Fibroblast of lung (primary cell): ENCODE results near the gene ZDHHC1. TPM values are rescaled to one million over a fixed set of nuclear protein-coding genes. Genes with fewer than 3 reads are reported as not detected.

Experiments used
- DNase-seq, 2 donors: peaks; one replicate each; pipeline versions ENCODE4 v3.0.0 to v3.0.0-alpha.2; 2010; ENCODE audit warnings: low read depth in 2 of 2
- H2AFZ ChIP-seq: 2 replicates; pipeline ENCODE4 v1.5.1; 2012; ENCODE audit warnings: low read length, control low read depth, inconsistent platforms
- H3K27ac ChIP-seq: 2 replicates; pipeline ENCODE4 v1.5.1; 2011; ENCODE audit warnings: low read length, control low read depth; ENCODE audit not compliant: insufficient read depth
- H3K27me3 ChIP-seq: 2 replicates; pipeline ENCODE4 v1.5.1; 2011; ENCODE audit warnings: mild to moderate bottlenecking, low read length; ENCODE audit not compliant: control insufficient read depth, insufficient read depth
- H3K36me3 ChIP-seq: 2 replicates; pipeline ENCODE4 v1.5.1; 2011; ENCODE audit warnings: low read length; ENCODE audit not compliant: control insufficient read depth, insufficient read depth
- H3K4me1 ChIP-seq: 2 replicates; pipeline ENCODE4 v1.5.1; 2011; ENCODE audit warnings: low read length; ENCODE audit not compliant: control insufficient read depth, insufficient read depth; ENCODE audit errors: extremely low read depth
- H3K4me2 ChIP-seq: 2 replicates; pipeline ENCODE4 v1.5.1; 2011; ENCODE audit warnings: low read length, control low read depth; ENCODE audit not compliant: insufficient read depth; ENCODE audit errors: extremely low read depth
- H3K4me3 ChIP-seq, 4 experiments: fragments of 200-600 bp in 1 of 4; sonication (generic) in 1 of 4; replicated peaks in 1 of 4; 2 replicates each; pipeline ENCODE4 v1.5.1; 2011 to 2016; ENCODE audit warnings: low read length in 4 of 4, low read depth in 3 of 4, mild to moderate bottlenecking in 3 of 4, control low read depth in 2 of 4, inconsistent platforms in 1 of 4, mixed read lengths in 1 of 4; ENCODE audit not compliant: insufficient read depth in 1 of 4; ENCODE audit errors: control extremely low read depth in 1 of 4
- H3K79me2 ChIP-seq: 2 replicates; pipeline ENCODE4 v1.5.1; 2012; ENCODE audit warnings: mild to moderate bottlenecking, low read length, inconsistent platforms; ENCODE audit not compliant: control insufficient read depth, insufficient read depth
- H3K9ac ChIP-seq: 2 replicates; pipeline ENCODE4 v1.5.1; 2011; ENCODE audit warnings: mild to moderate bottlenecking, low read length, control low read depth; ENCODE audit not compliant: insufficient read depth
- H3K9me3 ChIP-seq: 2 replicates; pipeline ENCODE4 v1.5.1; 2012; ENCODE audit warnings: low read depth, low read length; ENCODE audit not compliant: control insufficient read depth, insufficient read depth
- H4K20me1 ChIP-seq: 2 replicates; pipeline ENCODE4 v1.5.1; 2011; ENCODE audit warnings: low read length; ENCODE audit not compliant: control insufficient read depth, insufficient read depth; ENCODE audit errors: extremely low read depth
- CTCF ChIP-seq, 2 donors: IDR thresholded peaks in 1 of 2; conservative IDR thresholded peaks in 1 of 2; 1 replicate in 1 of 2; 2 replicates in 1 of 2; pipeline ENCODE4 v1.5.1; 2011 to 2012; ENCODE audit warnings: low read length in 2 of 2, control low read depth in 1 of 2, inconsistent platforms in 1 of 2, low read depth in 1 of 2, mild to moderate bottlenecking in 1 of 2
- EZH2 ChIP-seq: IDR thresholded peaks from 2 replicates; pipeline ENCODE4 v1.5.1; 2012; ENCODE audit warnings: low read length, control low read depth, mild to moderate bottlenecking; ENCODE audit errors: missing control alignments
- polyA plus RNA-seq, 2 donors: library from polyadenylated mRNA; depleted of rRNA in 1 of 2; stranded (reverse) in 1 of 2; unstranded in 1 of 2; fragments of >200 nt; gene quantifications; 2 replicates each; pipeline ENCODE4 v1.2.1, GENCODE V29; 2011 to 2012; ENCODE audit warnings: missing spikeins in 1 of 2
- total RNA-seq: library from RNA; depleted of rRNA; stranded (reverse); fragments of >200 nt; gene quantifications from 2 replicates; pipeline ENCODE4 v1.2.1, GENCODE V29; 2014

ZDHHC1 gene
- total and polyA plus RNA-seq, 2 donors (not counting 1 experiment from before 2014, with no cell fraction given) = 2.7 to 6.4 TPM

GRCh38 chr16:67451704-67452435 is 35.6 kb upstream of the ZDHHC1 start:
- Histone ChIP-seq H3K27me3 (no peaks in the 10 kb centered on the region), H2AFZ (no peak overlapping the region), H3K27ac (no peak overlapping the region), H3K36me3 (peaks cover 10% of the 10 kb centered on the region), H3K4me1 (peaks cover 8% of the 10 kb centered on the region), H3K4me3 (no peak overlapping the region), H3K4me2 (no peak overlapping the region), H3K79me2 (no peaks in the 10 kb centered on the region), H3K9ac (no peak overlapping the region), H3K9me3 (no peaks in the 10 kb centered on the region), H4K20me1 (peaks cover 4% of the 10 kb centered on the region)
- no peak for DNase-seq
- TF ChIP-seq EZH2 (no peak), CTCF (conservative IDR thresholded peaks at IDR 0.05 in 1 of 2, IDR thresholded peaks at IDR 0.05 in 1 of 2; ENCODE audit: low read depth in 1 of 2, low read length in 2 of 2) (no peak)

GRCh38 chr16:67451061-67451703 is 34.9 kb upstream of the ZDHHC1 start:
- Histone ChIP-seq H3K36me3 (peaks cover 10% of the 10 kb centered on the region), H3K79me2 (no peaks in the 10 kb centered on the region)

More at GRCh38 chr16:67451061-67451703, 34.9 kb upstream of the ZDHHC1 start:
- peaks cover 12% of the 10 kb centered on the region for H3K4me1 ChIP-seq
- H3K4me3 ChIP-seq = no peak overlapping the region
- no peak overlapping the region for H3K27ac ChIP-seq
- H2AFZ ChIP-seq = no peak overlapping the region
- no peak for DNase-seq
- H3K9me3 ChIP-seq = no peaks in the 10 kb centered on the region
- H3K4me2 ChIP-seq = no peak overlapping the region
- no peak overlapping the region for H3K9ac ChIP-seq
- H3K27me3 ChIP-seq = no peaks in the 10 kb centered on the region
- H4K20me1 ChIP-seq = peaks cover 4% of the 10 kb centered on the region
- TF ChIP-seq CTCF (conservative IDR thresholded peaks at IDR 0.05 in 1 of 2, IDR thresholded peaks at IDR 0.05 in 1 of 2; ENCODE audit: low read depth in 1 of 2, low read length in 2 of 2) (no peak), EZH2 (no peak)
